Skin of body (tissue), 2 donors: ENCODE data around the gene NCBP1. TPM values are rescaled to one million over a fixed set of nuclear protein-coding genes. Genes with fewer than 3 reads are reported as not detected.

Experiments used
- DNase-seq: peaks from one replicate; lab custom pipeline; 2025; lab: John Stamatoyannopoulos, UW
- total RNA-seq: library from RNA; depleted of rRNA; stranded (reverse); fragments of >200 nt; gene quantifications from one replicate; pipeline ENCODE4 v1.2.3, GENCODE V29; 2014

NCBP1 gene
- total RNA-seq, 1 donor from 2014 or later: 32.7 TPM

GRCh38 chr9:97711223-97711626 lies 77.6 kb downstream of the NCBP1 start:
- DNase-seq: no peak

- DNase-seq: no peak
Observed at GRCh38 chr9:97714435-97714834, 80.8 kb downstream of the NCBP1 start.

- DNase-seq: no peak
Observed at GRCh38 chr9:97717866-97718265, 84.2 kb downstream of the NCBP1 start.

GRCh38 chr9:97721396-97721795 lies 87.8 kb downstream of the NCBP1 start:
- no peak for DNase-seq

DNA sequence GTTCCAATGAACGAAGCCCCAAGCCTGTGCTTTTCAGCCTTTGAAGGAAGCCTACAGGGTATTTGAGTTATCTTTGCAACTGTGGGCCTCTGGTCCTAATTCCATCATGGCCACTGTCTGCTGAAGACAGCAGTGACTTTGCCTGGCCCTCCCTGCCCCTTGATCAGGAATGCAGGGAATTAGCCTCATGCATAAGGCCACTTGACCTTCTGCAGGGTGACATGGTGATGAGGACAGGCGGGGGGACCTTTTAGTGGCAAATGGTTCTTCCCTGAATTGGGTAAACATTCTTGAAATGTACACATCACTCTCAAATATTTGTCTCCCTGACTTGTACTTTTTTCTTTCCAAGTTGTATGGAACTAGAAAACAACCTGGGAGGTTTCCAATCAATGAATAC lies 88.7 kb downstream of the NCBP1 start:
- no peak for DNase-seq

Other genes with a start within 250 kb of the NCBP1 start
- 4.6 TPM for gene TDRD7, start 221.7 kb upstream of the NCBP1 start, total RNA-seq
- 9.3 TPM for gene TMOD1, start 132.2 kb upstream of the NCBP1 start, total RNA-seq
- 17.9 TPM for gene TSTD2, start 453 bp upstream of the NCBP1 start, total RNA-seq
- gene XPA, start 63.5 kb downstream of the NCBP1 start, total RNA-seq: 14.2 TPM
- gene FOXE1, start 219.4 kb downstream of the NCBP1 start, total RNA-seq: 3.6 TPM